Posterior vena cava (tissue), 2 donors: Measurements from ENCODE around the gene TPM2. TPM values are rescaled to one million over a fixed set of nuclear protein-coding genes. Genes with fewer than 3 reads are reported as not detected.

Experiments used
- DNase-seq: peaks from one replicate; pipeline ENCODE4 v3.0.0-alpha.2; 2020; ENCODE audit warnings: low spot score
- intact Hi-C, 2 donors: fragments of 100-400 bp; cut with DNase I; formaldehyde crosslinking; loops; one replicate each; pipeline versions ENCODE4 v1.14.1 to v1.14.2; 2022 to 2023
- total RNA-seq, 2 donors: library from RNA; stranded (reverse); fragmentation: NEBNext Ultra II Directional; extraction: Animal tissue kit (Norgen Biotek cat#: 25700); gene quantifications; one replicate each; pipeline ENCODE4 v1.2.1, GENCODE V29; 2021
- donor health status: DM: yes; HTN: yes; CAD: no.
- donor health status: DM: yes; HTN: yes; CAD: no.

TPM2 gene
- total RNA-seq, 2 donors from 2014 or later, result 2,096 to 3,529 TPM

GRCh38 chr9:35702696-35703095 lies 13.0 kb upstream of the TPM2 start:
- intact Hi-C loops, result loop anchor here in 1 of 2 donors (2.0 kb wide), 1 partner anchor 20 kb away; no protein-coding TSS in a partner anchor
- peak; percentile 35 for DNase-seq

- intact Hi-C loops, result no loop called here
- no peak for DNase-seq
Observed at GRCh38 chr9:35700942-35701341, 11.2 kb upstream of the TPM2 start.

- peak; percentile 58 for DNase-seq
- intact Hi-C loops, result no loop called here
Observed at GRCh38 chr9:35700031-35700430, 10.3 kb upstream of the TPM2 start.

GRCh38 chr9:35698231-35698630 lies 8.5 kb upstream of the TPM2 start:
- DNase-seq, result peak; percentile 35
- intact Hi-C loops, result loop anchor here in 1 of 2 donors (5.0 kb wide), 1 partner anchor 49 kb away; the partner anchor contains the start of genes GBA2 and RGP1

- intact Hi-C loops, result loop anchor here in 1 of 2 donors (5.0 kb wide), 1 partner anchor 50 kb away; the partner anchor contains the start of genes GBA2 and RGP1
- DNase-seq, result peak; percentile 53
Observed at GRCh38 chr9:35697486-35697885, 7.8 kb upstream of the TPM2 start.

GRCh38 chr9:35696520-35697215 lies 6.9 kb upstream of the TPM2 start:
- intact Hi-C loops, result loop anchor here in 1 of 2 donors (5.0 kb wide), 1 partner anchor 51 kb away; the partner anchor contains the start of genes GBA2 and RGP1
- DNase-seq, result peak; percentile 80

GRCh38 chr9:35695943-35696401 lies 6.2 kb upstream of the TPM2 start:
- intact Hi-C loops, result loop anchor here in 1 of 2 donors (2.0 to 5.0 kb wide), 2 partner anchors 33 to 51 kb away; partner anchors contain the start of genes GBA2 and RGP1
- DNase-seq, result peak; percentile 18

GRCh38 chr9:35691757-35692301 lies 2.1 kb upstream of the TPM2 start:
- intact Hi-C loops, result loop anchor here in 1 of 2 donors (2.0 kb wide), 1 partner anchor 31 kb away; no protein-coding TSS in a partner anchor
- peak; percentile 68 for DNase-seq

GRCh38 chr9:35691334-35691650 lies 1.6 kb upstream of the TPM2 start:
- DNase-seq, result no peak
- intact Hi-C loops, result loop anchor here in 1 of 2 donors (2.0 kb wide), 1 partner anchor 30 kb away; no protein-coding TSS in a partner anchor

GRCh38 chr9:35690614-35691333 lies 1.0 kb upstream of the TPM2 start:
- DNase-seq, result peak; percentile 94
- intact Hi-C loops, result loop anchor here in 1 of 2 donors (2.0 kb wide), 1 partner anchor 30 kb away; no protein-coding TSS in a partner anchor

- intact Hi-C loops, result loop anchor here in 1 of 2 donors (2.0 kb wide), 1 partner anchor 29 kb away; no protein-coding TSS in a partner anchor
- DNase-seq, result no peak
Observed at GRCh38 chr9:35690294-35690613, 529 bp upstream of the TPM2 start.

GRCh38 chr9:35688558-35689541 lies 875 bp downstream of the TPM2 start:
- peak; percentile 73 for DNase-seq
- intact Hi-C loops, result no loop called here

- intact Hi-C loops, result no loop called here
- DNase-seq, result peak; percentile 57
Observed at GRCh38 chr9:35687972-35688557, 1.7 kb downstream of the TPM2 start.

- intact Hi-C loops, result no loop called here
- DNase-seq, result peak; percentile 18
Observed at GRCh38 chr9:35687306-35687705, 2.4 kb downstream of the TPM2 start.

GRCh38 chr9:35686222-35687203 lies 3.2 kb downstream of the TPM2 start:
- DNase-seq, result peak; percentile 41
- intact Hi-C loops, result no loop called here

GRCh38 chr9:35685506-35685905 lies 4.2 kb downstream of the TPM2 start:
- DNase-seq, result peak; percentile 70
- intact Hi-C loops, result no loop called here

- intact Hi-C loops, result no loop called here
- peak; percentile 53 for DNase-seq
Observed at GRCh38 chr9:35684921-35685320, 4.8 kb downstream of the TPM2 start.
